GM23338 (cell line): ENCODE measurements around the gene SNHG17. TPM values are rescaled to one million over a fixed set of nuclear protein-coding genes. Genes with fewer than 3 reads are reported as not detected.
"Not testable (repeated sequence)": the region's sequence is repeated elsewhere in the genome, so short reads cannot be mapped to it uniquely, and the experiment has no call there.

Experiments used
- ATAC-seq: fragments of 200-7000 bp; cut with Tn5 transposase; 3 replicates; pipeline ENCODE4 v1.9.1; 2020
- DNase-seq: peaks from one replicate; pipeline ENCODE4 v3.0.0-alpha.2; 2015; ENCODE audit warnings: low spot score
- H2AFZ ChIP-seq: fragments of 200-600 bp; sonication (generic); 2 replicates; pipeline ENCODE4 v1.8.0; 2016; ENCODE audit warnings: antibody characterized with exemption, mild to moderate bottlenecking, moderate library complexity
- H3F3A ChIP-seq: fragments of 200-600 bp; sonication (generic); replicated peaks from 2 replicates; pipeline ENCODE4 v1.8.0; 2017; ENCODE audit warnings: antibody characterized with exemption, mixed run types, low read depth
- H3K27ac ChIP-seq: fragments of 200-600 bp; sonication (generic); 2 replicates; pipeline ENCODE4 v1.6.1; 2016; ENCODE audit warnings: low read depth
- H3K27me3 ChIP-seq: fragments of 200-600 bp; sonication (generic); 2 replicates; pipeline ENCODE4 v1.8.0; 2016; ENCODE audit warnings: mild to moderate bottlenecking, mixed run types, moderate library complexity; ENCODE audit not compliant: insufficient read depth
- H3K36me3 ChIP-seq: fragments of 200-600 bp; sonication (generic); 2 replicates; pipeline ENCODE4 v1.8.0; 2016; ENCODE audit warnings: mild to moderate bottlenecking; ENCODE audit not compliant: insufficient read depth
- H3K4me1 ChIP-seq: fragments of 200-600 bp; sonication (generic); 2 replicates; pipeline ENCODE4 v1.8.0; 2016; ENCODE audit warnings: mild to moderate bottlenecking, moderate library complexity; ENCODE audit not compliant: insufficient read depth
- H3K4me2 ChIP-seq: fragments of 200-600 bp; sonication (generic); 2 replicates; pipeline ENCODE4 v1.7.1; 2017; ENCODE audit warnings: mixed run types
- H3K4me3 ChIP-seq: fragments of 200-600 bp; sonication (generic); 2 replicates; pipeline ENCODE4 v1.6.1; 2016; ENCODE audit warnings: mixed run types
- H3K79me2 ChIP-seq: fragments of 200-600 bp; sonication (generic); replicated peaks from 2 replicates; pipeline ENCODE4 v1.8.0; 2017; ENCODE audit warnings: mild to moderate bottlenecking; ENCODE audit not compliant: insufficient read depth
- H3K9me2 ChIP-seq: fragments of 200-600 bp; sonication (generic); 2 replicates; pipeline ENCODE4 v1.8.0; 2017; ENCODE audit not compliant: insufficient read depth
- H4K20me1 ChIP-seq: fragments of 200-600 bp; sonication (generic); replicated peaks from 2 replicates; pipeline ENCODE4 v1.8.0; 2017; ENCODE audit warnings: mild to moderate bottlenecking; ENCODE audit not compliant: insufficient read depth
- H3K27ac Mint-ChIP-seq: 2 replicates; pipeline ENCODE4 v1.8.0; 2020; ENCODE audit warnings: inconsistent platforms, mild to moderate bottlenecking, moderate library complexity, mixed read lengths
- H3K27me3 Mint-ChIP-seq: 3 replicates; pipeline ENCODE4 v1.8.0; 2022; ENCODE audit warnings: low read depth, mild to moderate bottlenecking, moderate library complexity, mixed read lengths, inconsistent platforms; ENCODE audit not compliant: insufficient read depth, poor library complexity
- H3K36me3 Mint-ChIP-seq: 3 replicates; pipeline ENCODE4 v1.8.0; 2021; ENCODE audit warnings: low read depth, mild to moderate bottlenecking, inconsistent platforms, moderate library complexity, mixed read lengths
- H3K4me1 Mint-ChIP-seq: 3 replicates; pipeline ENCODE4 v1.8.0; 2020; ENCODE audit warnings: mild to moderate bottlenecking, inconsistent platforms, mixed read lengths
- H3K4me3 Mint-ChIP-seq: 3 replicates; pipeline ENCODE4 v1.8.0; 2021; ENCODE audit warnings: moderate library complexity, mild to moderate bottlenecking, inconsistent platforms, mixed read lengths
- H3K9me3 Mint-ChIP-seq: 3 replicates; pipeline ENCODE4 v1.8.0; 2020; ENCODE audit warnings: moderate library complexity, mild to moderate bottlenecking, inconsistent platforms, mixed read lengths
- CREB1 ChIP-seq: fragments of 250-450 bp; sonication (Bioruptor Pico); IDR thresholded peaks from 2 replicates; pipeline ENCODE4 v1.5.0; 2020; ENCODE audit warnings: low read depth, mild to moderate bottlenecking, moderate library complexity
- EZH2phosphoT487 ChIP-seq: fragments of 200-600 bp; sonication (generic); IDR thresholded peaks from one replicate; pipeline ENCODE4 v1.8.1; 2018; ENCODE audit warnings: antibody characterized with exemption; ENCODE audit not compliant: unreplicated experiment
- ZNF114 ChIP-seq: fragments of 250-450 bp; sonication (Bioruptor Pico); IDR thresholded peaks from 2 replicates; pipeline ENCODE4 v1.5.0; 2020; ENCODE audit warnings: mild to moderate bottlenecking, moderate library complexity
- ZNF462 ChIP-seq: fragments of 250-450 bp; sonication (Bioruptor Pico); IDR thresholded peaks from 2 replicates; pipeline ENCODE4 v1.5.0; 2020; ENCODE audit warnings: mild to moderate bottlenecking, moderate library complexity
- polyA plus RNA-seq: library from polyadenylated mRNA; unstranded; fragments of >200 nt; fragmentation: Nextera tagmentation; extraction: Ambion mirVana; gene quantifications from 2 replicates; pipeline ENCODE4 v1.2.1, GENCODE V29; 2016
- total RNA-seq: library from RNA; depleted of rRNA; stranded (reverse); fragments of >200 nt; shearing (Covaris generic); gene quantifications from 2 replicates; pipeline ENCODE4 v1.2.3, GENCODE V29; 2014
- TF ChIP-seq, protein P1 (sequence below), 2 experiments: fragments of 200-600 bp in 1 of 2; sonication (generic) in 1 of 2; conservative IDR thresholded peaks; 2 replicates each; pipeline versions ENCODE4 v1.5.1 to v1.6.1; 2016 to 2017; ENCODE audit warnings: antibody characterized with exemption in 2 of 2, low read depth in 2 of 2, mild to moderate bottlenecking in 2 of 2, moderate library complexity in 1 of 2
- TF ChIP-seq, protein P2 (sequence below): IDR thresholded peaks from 2 replicates; pipeline ENCODE4 v1.6.1; 2016; ENCODE audit warnings: antibody characterized with exemption

SNHG17 gene
- total and polyA plus RNA-seq, 2 experiments from 2014 or later: 25.4 to 76.1 TPM

GRCh38 chr20:38412877-38413577, 22.1 kb downstream of the SNHG17 start (continued):
- TF ChIP-seq, protein P1, sequence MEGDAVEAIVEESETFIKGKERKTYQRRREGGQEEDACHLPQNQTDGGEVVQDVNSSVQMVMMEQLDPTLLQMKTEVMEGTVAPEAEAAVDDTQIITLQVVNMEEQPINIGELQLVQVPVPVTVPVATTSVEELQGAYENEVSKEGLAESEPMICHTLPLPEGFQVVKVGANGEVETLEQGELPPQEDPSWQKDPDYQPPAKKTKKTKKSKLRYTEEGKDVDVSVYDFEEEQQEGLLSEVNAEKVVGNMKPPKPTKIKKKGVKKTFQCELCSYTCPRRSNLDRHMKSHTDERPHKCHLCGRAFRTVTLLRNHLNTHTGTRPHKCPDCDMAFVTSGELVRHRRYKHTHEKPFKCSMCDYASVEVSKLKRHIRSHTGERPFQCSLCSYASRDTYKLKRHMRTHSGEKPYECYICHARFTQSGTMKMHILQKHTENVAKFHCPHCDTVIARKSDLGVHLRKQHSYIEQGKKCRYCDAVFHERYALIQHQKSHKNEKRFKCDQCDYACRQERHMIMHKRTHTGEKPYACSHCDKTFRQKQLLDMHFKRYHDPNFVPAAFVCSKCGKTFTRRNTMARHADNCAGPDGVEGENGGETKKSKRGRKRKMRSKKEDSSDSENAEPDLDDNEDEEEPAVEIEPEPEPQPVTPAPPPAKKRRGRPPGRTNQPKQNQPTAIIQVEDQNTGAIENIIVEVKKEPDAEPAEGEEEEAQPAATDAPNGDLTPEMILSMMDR (conservative IDR thresholded peaks at IDR 0.05; ENCODE audit: low read depth in 2 of 2): no peak
- TF ChIP-seq EZH2phosphoT487: no peak
- TF ChIP-seq, protein P2, sequence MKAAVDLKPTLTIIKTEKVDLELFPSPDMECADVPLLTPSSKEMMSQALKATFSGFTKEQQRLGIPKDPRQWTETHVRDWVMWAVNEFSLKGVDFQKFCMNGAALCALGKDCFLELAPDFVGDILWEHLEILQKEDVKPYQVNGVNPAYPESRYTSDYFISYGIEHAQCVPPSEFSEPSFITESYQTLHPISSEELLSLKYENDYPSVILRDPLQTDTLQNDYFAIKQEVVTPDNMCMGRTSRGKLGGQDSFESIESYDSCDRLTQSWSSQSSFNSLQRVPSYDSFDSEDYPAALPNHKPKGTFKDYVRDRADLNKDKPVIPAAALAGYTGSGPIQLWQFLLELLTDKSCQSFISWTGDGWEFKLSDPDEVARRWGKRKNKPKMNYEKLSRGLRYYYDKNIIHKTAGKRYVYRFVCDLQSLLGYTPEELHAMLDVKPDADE: no peak
- TF ChIP-seq ZNF462 (CRISPR knock-in tag): no peak
- no peak for TF ChIP-seq ZNF114
- no peak for TF ChIP-seq CREB1 (CRISPR knock-in tag)

DNA sequence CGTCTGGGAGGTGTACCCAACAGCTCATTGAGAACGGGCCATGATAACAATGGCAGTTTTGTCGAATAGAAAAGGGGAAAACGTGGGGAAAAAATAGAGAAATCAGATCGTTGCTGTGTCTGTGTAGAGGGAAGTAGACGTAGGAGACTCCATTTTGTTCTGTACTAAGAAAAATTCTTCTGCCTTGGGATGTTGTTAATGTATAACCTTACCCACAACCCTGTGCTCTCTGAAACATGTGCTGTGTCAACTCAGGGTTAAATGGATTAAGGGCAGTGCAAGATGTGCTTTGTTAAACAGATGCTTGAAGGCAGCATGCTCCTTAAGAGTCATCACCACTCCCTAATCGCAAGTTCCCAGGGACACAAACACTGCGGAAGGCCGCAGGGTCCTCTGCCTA, 27.3 kb downstream of the SNHG17 start:
- not testable (repeated sequence) for H3K9me2 ChIP-seq, DNase-seq, H3K27ac Mint-ChIP-seq

More for the DNA sequence above, 27.3 kb downstream of the SNHG17 start:
- H3K79me2 ChIP-seq, H3K4me3 Mint-ChIP-seq, H3K4me1 ChIP-seq, ATAC-seq, H2AFZ ChIP-seq, H3K27me3 Mint-ChIP-seq, H4K20me1 ChIP-seq, H3F3A ChIP-seq, H3K27ac ChIP-seq, H3K4me1 Mint-ChIP-seq, H3K4me3 ChIP-seq, H3K36me3 ChIP-seq, H3K4me2 ChIP-seq, H3K27me3 ChIP-seq: not testable (repeated sequence)
- peaks cover 34% of the 10 kb centered on the region for H3K9me3 Mint-ChIP-seq
- peaks cover 48% of the 10 kb centered on the region for H3K36me3 Mint-ChIP-seq
